HUDEP-2 (cell line): ENCODE data around the gene SMIM10.
"Not testable (repeated sequence)": the region's sequence is repeated elsewhere in the genome, so short reads cannot be mapped to it uniquely, and the experiment has no call there.

Experiments
- DNase-seq, 76 experiments: peaks; one replicate each; lab custom pipeline; 2025; ENCODE audit not compliant: unreplicated experiment in 76 of 76; lab: John Stamatoyannopoulos, UW

SMIM10 gene

DNA sequence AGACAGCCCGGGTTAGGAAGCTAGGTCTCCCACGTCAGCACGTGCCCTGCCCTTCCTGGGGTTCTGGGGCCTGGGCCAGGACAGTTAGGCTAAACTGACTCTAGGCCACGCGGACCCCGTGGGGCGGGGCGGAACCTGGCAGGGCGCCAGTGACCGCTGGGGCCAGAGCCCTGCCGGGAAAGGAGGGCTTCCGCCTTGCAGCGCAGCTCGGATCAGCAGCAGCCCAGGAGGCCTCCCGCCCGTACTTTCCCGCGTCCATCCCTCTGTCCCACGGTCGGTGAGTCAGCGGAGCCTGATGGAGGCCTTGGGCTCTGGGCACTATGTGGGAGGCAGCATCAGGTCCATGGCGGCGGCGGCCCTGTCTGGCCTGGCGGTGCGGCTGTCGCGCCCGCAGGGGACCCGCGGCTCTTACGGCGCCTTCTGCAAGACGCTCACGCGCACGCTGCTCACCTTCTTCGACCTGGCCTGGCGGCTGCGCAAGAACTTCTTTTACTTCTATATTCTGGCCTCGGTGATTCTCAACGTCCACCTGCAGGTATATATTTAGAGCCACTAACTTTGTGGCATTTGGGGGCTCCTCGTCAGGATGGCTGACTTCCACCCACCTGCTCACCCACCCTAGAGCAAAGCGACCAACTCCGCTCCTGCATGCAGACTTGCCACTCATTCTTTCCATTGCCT is at the start of gene SMIM10:
Gene SMIM10, plus strand, starts transcription at position 191 of the 681 bp plus-strand sequence. Its CDS starts 105 bp downstream, at position 296.
- DNase-seq: peak in 75 of 76 experiments; percentile 3 to 89 (median 71)

DNA sequence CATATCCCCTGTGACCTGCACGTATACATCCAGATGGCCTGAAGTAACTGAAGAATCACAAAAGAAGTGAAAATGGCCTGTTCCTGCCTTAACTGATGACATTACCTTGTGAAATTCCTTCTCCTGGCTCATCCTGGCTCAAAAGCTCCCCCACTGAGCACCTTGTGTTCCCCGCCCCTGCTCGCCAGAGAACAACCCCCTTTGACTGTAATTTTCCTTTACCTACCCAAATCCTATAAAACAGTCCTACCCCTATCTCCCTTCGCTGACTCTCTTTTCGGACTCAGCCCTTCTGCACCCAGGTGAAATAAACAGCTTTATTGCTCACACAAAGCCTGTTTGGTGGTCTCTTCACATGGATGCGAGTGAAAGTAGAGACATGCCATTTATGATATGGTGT is 44.4 kb upstream of the SMIM10 start:
- not testable (repeated sequence) for DNase-seq

DNA sequence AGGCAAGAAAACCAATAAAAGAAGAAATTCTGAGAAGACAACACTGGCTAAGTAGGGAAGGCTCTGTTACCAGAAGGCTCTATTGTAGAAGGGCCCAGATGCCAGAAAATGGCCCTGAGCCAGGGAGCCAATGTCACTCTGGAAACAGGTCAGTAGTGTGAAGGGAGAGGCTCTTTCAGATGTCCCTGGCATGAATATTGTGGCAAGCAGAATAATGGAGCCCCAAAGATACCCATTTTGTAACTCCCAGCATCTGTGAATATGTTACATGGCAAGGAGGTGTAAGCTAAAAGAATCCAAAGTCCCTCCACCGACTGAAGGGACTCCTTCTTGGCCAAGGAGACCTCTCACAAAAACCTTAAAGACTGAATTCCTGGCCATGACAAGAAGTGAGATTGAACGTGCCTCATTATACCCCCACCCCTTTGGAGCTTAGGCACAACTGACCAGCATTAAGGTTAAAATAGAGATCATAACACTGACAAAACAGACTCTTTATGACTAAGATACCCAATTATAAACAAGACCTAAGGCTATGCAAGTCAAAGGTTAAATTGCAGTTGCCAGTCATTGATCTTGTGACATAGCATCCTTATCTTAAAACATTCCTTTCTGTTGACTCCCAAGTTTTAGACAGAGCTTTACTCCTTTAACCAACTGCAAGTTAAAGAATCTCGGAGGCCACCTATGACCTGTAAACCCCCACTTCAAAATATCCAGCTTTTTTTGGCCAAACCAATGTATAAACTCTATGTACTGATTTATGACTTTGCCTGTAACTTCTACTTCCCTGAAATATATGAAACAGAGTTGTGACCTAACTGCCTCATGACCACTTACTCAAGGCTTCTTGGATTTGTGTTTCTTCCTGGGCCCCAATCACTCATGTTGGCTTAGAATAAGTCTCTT is 42.2 kb upstream of the SMIM10 start:
- DNase-seq: no peak

DNA sequence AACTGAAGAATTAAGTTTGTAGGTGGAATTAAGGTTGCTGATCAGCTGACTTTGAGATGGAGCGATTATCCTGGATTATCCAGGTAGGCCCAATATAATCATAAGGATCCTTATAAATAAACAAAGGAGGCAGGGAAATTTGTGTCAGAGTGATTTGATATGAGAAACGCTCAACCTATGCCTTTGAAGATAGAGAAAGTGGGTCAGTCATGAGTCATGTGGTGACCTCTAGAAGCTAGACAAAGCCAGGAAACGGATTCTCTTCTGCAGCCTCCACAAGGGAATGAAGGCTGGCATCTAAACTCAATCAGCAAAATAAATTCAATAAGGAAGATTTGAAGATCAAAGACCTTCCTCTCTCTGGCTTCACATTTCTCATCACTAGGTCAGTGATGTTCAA is 41.5 kb upstream of the SMIM10 start:
- no peak for DNase-seq

DNA sequence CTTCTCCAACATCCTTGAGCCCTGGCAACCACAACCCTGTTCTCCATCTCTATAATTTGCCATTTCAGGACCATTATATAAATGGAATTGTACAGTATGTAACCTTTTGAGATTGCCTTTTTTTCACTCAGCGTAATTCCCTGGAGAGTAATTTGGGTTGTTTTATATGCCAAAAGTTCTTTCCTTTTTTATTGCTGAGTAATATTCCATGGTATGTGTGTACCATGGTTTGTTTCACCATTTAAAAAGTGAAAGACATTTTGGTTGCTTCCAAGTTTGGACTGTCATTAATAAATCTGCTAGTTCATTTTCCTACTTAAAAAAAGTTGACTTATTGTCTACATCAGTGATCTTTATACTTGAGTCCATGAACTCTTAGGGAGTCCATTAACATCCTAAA is 33.0 kb upstream of the SMIM10 start:
- no peak for DNase-seq

DNA sequence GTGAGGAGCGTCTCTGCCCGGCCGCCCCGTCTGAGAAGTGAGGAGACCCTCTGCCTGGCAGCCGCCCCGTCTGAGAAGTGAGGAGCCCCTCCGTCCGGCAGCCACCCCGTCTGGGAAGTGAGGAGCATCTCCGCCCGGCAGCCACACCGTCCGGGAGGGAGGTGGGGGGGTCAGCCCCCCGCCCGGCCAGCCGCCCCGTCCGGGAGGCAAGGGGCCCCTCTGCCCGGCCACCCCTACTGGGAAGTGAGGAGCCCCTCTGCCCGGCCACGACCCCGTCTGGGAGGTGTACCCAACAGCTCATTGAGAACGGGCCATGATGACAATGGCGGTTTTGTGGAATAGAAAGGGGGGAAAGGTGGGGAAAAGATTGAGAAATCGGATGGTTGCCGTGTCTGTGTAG is 30.4 kb upstream of the SMIM10 start:
- not testable (repeated sequence) for DNase-seq

DNA sequence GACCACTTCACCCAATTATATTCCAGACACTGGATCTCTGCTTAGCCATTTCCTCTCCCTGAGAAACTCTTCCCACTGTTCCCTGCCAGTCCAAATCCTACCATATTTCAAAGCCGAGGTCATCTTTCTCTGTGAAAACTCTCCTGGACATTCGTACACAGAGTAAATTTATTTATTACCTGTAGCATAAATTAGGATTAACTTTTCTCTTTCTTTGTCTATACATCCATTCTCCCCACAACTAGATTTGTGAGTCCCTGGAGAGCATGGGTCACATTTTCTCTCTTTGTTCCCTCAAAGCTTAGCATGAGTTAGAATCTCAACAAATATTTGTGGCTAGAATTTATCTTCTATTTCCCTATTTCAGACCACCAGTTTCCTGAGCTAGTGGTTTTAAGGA is 27.8 kb upstream of the SMIM10 start:
- no peak for DNase-seq

DNA sequence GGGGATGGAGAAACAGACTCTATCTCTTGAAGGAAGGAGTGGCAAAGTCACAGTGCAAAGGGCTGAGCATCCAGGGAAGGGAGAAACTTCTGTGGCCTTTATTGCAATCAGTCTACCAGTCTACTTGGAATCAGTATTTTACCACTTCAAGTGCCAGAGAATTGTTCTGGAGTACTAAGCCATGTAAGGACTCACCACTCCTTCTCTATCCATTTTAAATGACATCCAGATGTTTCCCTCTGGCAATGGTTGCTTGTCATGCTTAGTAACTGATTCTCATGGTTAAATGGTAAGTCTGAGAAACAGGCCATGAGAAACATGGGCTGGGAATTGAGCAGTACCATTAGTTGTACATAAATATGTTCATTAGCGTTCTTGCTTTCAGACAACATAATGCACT is 21.1 kb upstream of the SMIM10 start:
- no peak for DNase-seq

DNA sequence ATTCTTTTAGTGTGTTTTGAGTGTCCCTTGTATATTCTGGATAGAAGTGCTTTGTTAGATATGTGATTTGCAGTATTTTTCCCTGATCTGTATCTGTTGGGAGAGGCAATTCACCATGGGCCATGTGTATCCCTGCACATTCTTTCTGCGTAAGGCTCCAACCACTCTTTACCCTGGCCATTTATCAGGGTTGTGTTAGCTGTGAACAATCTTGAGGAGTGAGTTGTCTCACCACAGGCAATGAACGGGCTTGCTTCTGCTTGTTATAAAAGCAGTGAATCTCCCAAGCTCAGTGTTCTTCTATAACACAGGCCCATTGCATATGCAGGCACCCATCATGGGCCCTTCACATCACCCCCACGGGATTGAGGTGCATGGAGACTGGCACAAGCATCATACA is 18.9 kb upstream of the SMIM10 start:
- no peak for DNase-seq

DNA sequence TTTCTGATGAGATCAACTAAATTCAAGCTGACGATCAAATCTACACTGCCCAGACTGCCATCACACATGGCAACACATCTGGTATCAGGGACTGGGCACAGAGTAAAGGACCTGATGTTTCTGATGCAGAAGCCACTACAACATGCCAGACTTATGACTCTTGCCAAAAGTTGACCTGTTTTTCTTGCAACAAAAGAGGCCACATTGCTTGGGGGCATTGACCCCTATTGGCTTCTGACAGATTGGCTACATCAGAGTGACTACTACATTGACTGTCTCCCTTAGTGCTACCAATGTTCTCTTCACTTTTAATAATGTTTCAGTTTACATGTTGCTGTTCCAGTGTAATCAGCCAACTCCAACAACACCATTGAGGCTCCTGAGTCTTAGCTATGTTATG is 15.3 kb upstream of the SMIM10 start:
- DNase-seq: no peak

DNA sequence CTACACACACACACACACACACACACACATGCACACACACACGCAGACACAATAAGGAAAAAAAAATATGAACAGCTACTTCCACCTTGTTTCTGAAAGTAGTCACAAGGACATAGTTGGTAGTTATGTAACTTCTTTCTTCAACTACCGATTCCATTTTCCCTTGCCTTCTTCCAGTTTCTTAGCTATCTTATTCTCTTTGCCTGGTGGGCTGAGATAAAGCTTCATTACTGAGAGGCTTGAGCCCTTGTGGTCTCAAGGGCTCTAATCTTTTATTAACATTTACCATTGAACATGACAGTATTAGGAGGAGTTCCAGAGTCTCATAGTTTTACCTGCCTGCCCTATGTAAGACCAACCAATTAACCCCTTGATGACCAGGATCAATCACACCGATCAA is 8.9 kb upstream of the SMIM10 start:
- peak in 36 of 76 experiments; percentile 0 to 75 (median 30) for DNase-seq

DNA sequence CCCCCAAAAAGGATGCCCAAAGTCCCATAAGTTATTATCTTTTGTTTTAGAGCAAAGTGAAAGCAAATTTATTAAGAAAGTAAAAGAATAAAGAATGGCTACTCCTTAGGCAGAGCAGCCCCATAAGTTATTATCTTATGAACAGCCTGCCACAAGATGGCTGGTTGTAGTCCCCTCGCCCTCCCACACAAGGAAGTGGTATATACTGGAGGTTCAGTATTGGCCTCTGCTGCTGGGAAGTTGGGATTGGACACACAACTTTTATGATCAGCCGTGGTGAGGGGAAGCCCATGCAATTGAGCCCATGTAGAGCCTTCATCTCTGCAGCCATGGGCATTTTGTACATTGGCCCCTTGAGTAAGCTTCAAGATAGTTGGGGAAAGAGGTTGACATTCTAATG is 8.0 kb upstream of the SMIM10 start:
- DNase-seq: no peak

DNA sequence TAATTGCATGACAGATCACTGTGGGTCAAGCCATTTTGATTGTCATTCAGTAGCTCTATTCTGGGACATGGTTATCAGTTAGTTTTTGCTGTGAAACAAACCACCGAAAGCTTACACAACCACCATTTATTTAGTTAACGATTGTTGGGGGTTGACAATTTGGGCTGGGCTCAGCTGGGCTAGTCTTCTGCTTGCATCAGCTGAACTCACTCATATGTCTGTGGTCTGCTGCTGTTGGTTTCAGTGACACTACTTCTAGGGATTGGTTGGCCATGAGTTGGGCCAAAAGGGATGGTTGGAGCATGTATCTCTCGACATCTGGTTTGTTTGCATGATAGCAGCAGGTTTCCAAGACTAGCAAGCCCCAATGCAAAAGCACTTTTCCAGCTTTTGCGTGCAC is 5.3 kb upstream of the SMIM10 start:
- DNase-seq: no peak

DNA sequence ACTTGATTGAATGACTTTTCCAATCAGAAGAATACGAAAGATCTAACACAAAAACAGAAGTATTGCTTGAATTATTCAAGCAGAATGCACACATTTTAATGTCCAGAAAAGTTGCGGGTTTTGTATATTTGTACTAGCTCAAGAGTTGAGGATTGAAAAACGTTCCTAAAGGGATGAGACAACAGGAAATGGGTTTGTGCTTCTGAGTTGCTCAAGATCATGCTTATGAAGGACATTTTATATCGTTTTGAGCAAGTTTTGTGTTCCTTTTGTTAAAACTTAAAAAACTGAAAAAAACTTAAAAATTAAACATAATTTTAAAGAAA is 353 bp upstream of the SMIM10 start:
- DNase-seq: no peak

DNA sequence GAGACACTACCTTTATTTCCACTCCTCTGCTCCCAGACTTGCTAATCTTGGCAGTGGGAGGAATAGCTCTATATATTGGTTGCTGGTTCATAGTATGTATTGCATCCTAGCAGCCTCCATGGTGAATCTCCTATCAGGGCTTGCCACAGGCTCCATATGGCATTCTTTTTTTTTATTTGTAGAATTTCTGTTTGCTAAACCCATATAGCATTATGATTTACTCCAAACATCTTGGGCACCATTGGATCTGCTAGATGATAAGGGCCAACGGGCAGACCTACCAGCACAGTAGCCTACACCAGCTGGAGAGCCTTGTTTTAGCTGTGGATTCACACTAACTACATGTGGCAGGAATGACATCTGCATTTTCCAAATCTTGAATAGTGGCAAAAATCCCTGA is 6.9 kb downstream of the SMIM10 start:
- peak in 1 of 76 experiments; percentile 1 for DNase-seq

DNA sequence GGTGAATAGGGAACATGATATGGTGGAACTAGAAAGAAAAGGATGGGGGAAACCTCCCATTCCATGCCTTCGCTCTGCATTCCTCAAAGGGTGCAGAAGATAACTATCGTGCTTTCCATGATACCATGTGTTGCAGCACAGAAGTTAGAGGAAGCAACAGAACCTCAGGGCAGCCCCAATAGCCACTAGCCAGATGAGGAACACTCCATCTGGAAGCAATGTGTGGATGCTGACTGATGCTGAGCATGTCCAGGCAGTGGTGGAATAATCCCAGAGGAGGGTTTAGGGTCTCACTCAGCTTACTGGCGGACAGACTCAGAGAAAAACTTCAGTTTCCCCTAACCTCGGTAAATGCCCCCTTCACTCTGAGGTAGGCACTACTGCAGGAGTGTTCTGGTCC is 7.5 kb downstream of the SMIM10 start:
- no peak for DNase-seq

DNA sequence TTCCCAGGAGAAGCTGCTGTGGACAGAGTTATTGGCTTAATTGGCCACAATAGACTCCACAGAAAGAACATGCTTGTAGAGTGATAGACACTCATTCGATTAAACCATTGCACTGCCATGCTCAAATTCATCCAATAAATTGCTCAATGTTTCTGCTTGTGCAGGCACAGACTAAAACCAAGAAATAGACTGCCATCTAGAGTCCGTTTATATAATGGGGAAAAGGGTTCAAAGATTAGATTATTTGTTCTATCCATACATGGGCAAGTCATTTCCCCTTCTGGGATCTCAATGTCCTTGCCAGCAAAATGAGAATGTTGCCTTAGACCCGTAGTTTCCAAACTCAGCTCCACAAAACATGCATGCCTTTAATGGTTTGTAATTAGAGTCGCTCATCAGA is 8.7 kb downstream of the SMIM10 start:
- peak in 27 of 76 experiments; percentile 1 to 55 (median 8) for DNase-seq

DNA sequence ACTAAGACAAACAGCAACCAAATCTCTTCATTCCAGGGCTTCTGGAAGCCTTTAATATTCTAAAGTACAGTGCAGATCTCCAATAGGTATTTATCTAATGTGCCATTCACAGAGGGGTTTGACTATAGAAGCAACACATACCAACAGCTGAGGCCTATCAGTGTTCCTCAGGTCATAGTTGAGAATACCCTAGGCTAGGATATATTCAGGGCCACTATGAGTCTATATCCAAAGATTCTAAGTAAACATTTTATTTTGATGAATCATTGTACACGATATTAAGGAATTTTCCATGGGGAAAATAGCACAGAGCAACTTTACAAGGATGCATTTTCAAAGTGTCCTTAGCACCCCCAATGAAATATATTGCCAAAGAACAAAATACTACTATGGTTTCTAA is 9.7 kb downstream of the SMIM10 start:
- no peak for DNase-seq

DNA sequence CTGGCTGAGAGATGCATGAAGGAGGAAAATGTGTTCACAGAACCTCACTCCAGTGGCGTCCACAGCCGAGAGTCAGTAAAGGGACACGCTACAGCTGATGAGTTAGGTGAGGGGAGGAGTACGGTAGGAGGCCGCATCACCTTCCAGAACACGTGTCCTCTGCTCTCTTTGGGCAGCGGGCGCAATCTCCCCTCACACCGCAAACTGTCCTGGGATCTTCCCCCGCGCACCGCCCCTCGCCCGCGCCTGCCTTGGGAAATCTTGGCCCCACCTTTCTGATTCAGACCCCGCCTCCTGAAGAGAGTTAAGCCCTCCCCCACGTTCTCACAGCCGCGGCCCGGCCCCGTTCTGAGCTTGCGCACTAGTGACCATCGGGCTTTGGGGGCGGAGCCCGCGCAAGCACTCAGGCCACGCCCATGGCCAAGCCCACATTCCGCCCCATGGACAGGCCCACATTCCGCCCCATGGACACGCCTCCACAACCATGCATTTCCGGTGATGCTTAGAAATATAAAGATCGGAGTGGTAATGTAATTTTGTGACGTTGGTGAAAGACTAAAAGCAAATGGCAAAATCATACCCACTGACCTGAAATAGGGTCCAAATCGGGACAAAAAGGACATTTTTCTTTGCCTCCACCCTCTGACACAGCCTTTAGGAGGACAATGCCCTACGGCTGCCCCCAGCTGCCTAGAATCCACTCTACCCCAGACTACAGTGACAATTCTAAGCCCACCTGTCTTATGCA is 13.3 kb downstream of the SMIM10 start:
- peak in 74 of 76 experiments; percentile 3 to 91 (median 78) for DNase-seq

DNA sequence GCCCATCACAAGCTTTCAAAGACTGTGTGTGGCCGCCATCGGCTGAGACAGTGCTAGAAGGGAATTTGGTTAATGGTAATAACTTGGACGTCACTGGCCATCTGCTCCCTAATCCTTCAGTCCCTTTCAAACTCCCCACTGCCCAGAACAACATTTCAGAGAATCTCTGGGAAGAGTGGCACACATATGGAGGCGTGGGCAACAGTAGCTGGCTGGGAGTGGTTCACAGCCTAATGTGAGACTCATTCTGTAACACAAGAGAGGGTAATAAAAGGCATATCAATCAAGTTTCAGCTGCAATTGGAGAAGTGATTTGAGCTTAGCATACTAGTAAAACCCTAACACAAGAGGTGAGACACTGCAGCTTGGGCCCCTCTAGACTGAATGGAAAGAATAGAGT is 15.4 kb downstream of the SMIM10 start:
- DNase-seq: no peak

DNA sequence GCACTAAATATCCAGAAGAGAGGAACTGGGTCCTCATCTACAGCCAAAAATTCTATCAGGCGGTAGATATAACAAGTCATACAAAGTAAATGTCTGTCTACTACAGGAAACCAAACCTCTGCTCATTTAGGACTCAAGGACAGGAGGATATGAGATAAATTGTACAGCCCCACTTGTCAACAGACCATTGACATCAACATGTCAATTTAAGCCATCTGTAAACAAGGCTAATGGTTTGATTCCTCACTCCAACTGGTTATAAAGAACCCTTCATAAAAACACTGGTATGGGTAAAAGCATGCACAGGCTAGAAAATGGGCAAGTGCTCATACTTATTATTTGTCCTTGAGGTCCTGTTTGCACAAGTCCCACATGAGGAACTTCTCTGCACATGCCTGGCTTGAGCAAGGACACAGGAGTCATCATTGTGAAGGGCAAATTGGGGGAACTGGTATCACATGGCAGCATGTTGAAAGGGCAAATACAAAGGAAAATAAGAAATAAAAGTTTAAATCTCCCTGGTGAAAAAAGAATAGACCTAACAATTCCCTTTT is 18.3 kb downstream of the SMIM10 start:
- DNase-seq: no peak
